ENCODE data around the gene C19orf85.

The C19orf85 gene

GRCh38 chr19:55488986-55489710 is 24.6 kb upstream of the C19orf85 start:
- DNase-seq, result no peak

GRCh38 chr19:55487924-55488687 is 23.6 kb upstream of the C19orf85 start, which contains the start of gene SSC5D:
TSS of gene SSC5D (plus strand) at chr19:55488436. CDS start at chr19:55488590, 154 bp downstream.
- no peak for DNase-seq

- peak in 1 of 4 experiments; percentile 10 for DNase-seq
Measured at GRCh38 chr19:55486971-55487923, 22.7 kb upstream of the C19orf85 start.

- DNase-seq, result no peak
Measured at GRCh38 chr19:55486043-55486970, 21.8 kb upstream of the C19orf85 start.

- DNase-seq, result no peak
Measured at GRCh38 chr19:55485439-55486011, 21.0 kb upstream of the C19orf85 start.

GRCh38 chr19:55484593-55485438 is 20.3 kb upstream of the C19orf85 start, which contains the start of gene NAT14:
TSS of gene NAT14 (plus strand) at chr19:55485188. CDS start at chr19:55485709, 521 bp downstream.
- peak; percentile 26 to 51 (median 34) for DNase-seq

GRCh38 chr19:55483706-55484592 is 19.4 kb upstream of the C19orf85 start:
- DNase-seq, result no peak

GRCh38 chr19:55482967-55483705 is 18.6 kb upstream of the C19orf85 start:
- DNase-seq, result no peak

GRCh38 chr19:55482156-55482961 is 17.8 kb upstream of the C19orf85 start:
- DNase-seq, result no peak

- DNase-seq, result no peak
Measured at GRCh38 chr19:55481794-55482155, 17.2 kb upstream of the C19orf85 start.

- no peak for DNase-seq
Measured at GRCh38 chr19:55481148-55481793, 16.7 kb upstream of the C19orf85 start.

- DNase-seq, result no peak
Measured at GRCh38 chr19:55479451-55480230, 15.1 kb upstream of the C19orf85 start.

GRCh38 chr19:55479045-55479444 is 14.5 kb upstream of the C19orf85 start:
- DNase-seq, result no peak

- DNase-seq, result no peak
Measured at GRCh38 chr19:55478364-55478763, 13.8 kb upstream of the C19orf85 start.

GRCh38 chr19:55477905-55478304 is 13.4 kb upstream of the C19orf85 start:
- no peak for DNase-seq

- DNase-seq, result peak; percentile 94 to 96 (median 94)
Measured at GRCh38 chr19:55476100-55476775, 11.7 kb upstream of the C19orf85 start, which contains the start of gene ZNF628. TSS of gene ZNF628 (plus strand) at chr19:55476617. CDS start at chr19:55479911, 3,294 bp downstream.

Measured in activated CD4-positive, CD25-positive, alpha-beta regulatory T cell (primary cell).